ENCODE measurements around the gene KIAA0319L. TPM values are rescaled to one million over a fixed set of nuclear protein-coding genes. Genes with fewer than 3 reads are reported as not detected.
A peak's percentile ranks its signal among the peaks of the same experiment; 100 is the strongest.

The KIAA0319L gene
- total and polyA plus RNA-seq, 12 donors = 26.5 to 278 (median 76.8) TPM

- intact Hi-C loops (cut with DNase I) = loop anchor here in 1 of 2 donors (5.0 kb wide), 1 partner anchor 104 kb away; no protein-coding TSS in a partner anchor
- no peak for TF ChIP-seq CTCF (IDR thresholded peaks at IDR 0.05)
- no peak for TF ChIP-seq POLR2A (IDR thresholded peaks at IDR 0.05)
- Histone ChIP-seq H3K36me3 (replicated peaks in 1 of 2) (peaks cover 0 to 23% of the 10 kb centered on the region in 2 donors), H3K27ac (peak overlapping the region in 3 of 5 donors; percentile 94 to 99 (median 97)), H3K9me3 (replicated peaks in 1 of 3) (no peaks in the 10 kb centered on the region), H3K4me3 (peak overlapping the region in 1 of 4 donors; percentile 94), H3K27me3 (no peaks in the 10 kb centered on the region), H3K4me1 (replicated peaks in 1 of 2) (peaks cover 28 to 59% of the 10 kb centered on the region in 2 donors)
- WGBS, 4 donors = 48 to 56% (median 53%) methylated on average over 10 of the region's 10 CpGs
- DNase-seq = no peak
Measured at GRCh38 chr1:35555601-35556477, 1.4 kb downstream of the KIAA0319L start.

GRCh38 chr1:35555212-35555584 lies 2.0 kb downstream of the KIAA0319L start:
- TF ChIP-seq CTCF (IDR thresholded peaks at IDR 0.05) = no peak
- no peak for TF ChIP-seq POLR2A (IDR thresholded peaks at IDR 0.05)
- Histone ChIP-seq H3K27me3 (no peaks in the 10 kb centered on the region), H3K9me3 (replicated peaks in 1 of 3) (no peaks in the 10 kb centered on the region), H3K36me3 (replicated peaks in 1 of 2) (peaks cover 0 to 25% of the 10 kb centered on the region in 2 donors), H3K27ac (no peak overlapping the region), H3K4me3 (no peak overlapping the region), H3K4me1 (replicated peaks in 1 of 2) (peaks cover 28 to 54% of the 10 kb centered on the region in 2 donors)
- intact Hi-C loops (cut with DNase I) = loop anchor here in 1 of 2 donors (5.0 kb wide), 1 partner anchor 103 kb away; no protein-coding TSS in a partner anchor
- 68 to 77% (median 71%) methylated on average over 4 of the region's 4 CpGs for WGBS, 4 donors
- no peak for DNase-seq

GRCh38 chr1:35554266-35555211 lies 2.7 kb downstream of the KIAA0319L start:
- no peaks in the 10 kb centered on the region for H3K9me3 ChIP-seq (replicated peaks in 1 of 3)
- peak overlapping the region in 3 of 5 donors; percentile 3 to 43 (median 3) for H3K27ac ChIP-seq
- H3K4me3 ChIP-seq = no peak overlapping the region
- intact Hi-C loops (cut with DNase I) = loop anchor here in 1 of 2 donors (5.0 kb wide), 1 partner anchor 102 kb away; no protein-coding TSS in a partner anchor
- H3K27me3 ChIP-seq = no peaks in the 10 kb centered on the region
- peaks cover 28 to 54% of the 10 kb centered on the region in 2 donors for H3K4me1 ChIP-seq (replicated peaks in 1 of 2)
- peaks cover 0 to 29% of the 10 kb centered on the region in 2 donors for H3K36me3 ChIP-seq (replicated peaks in 1 of 2)
- 38 to 40% (median 39%) methylated on average over 7 of the region's 7 CpGs for WGBS, 4 donors
- DNase-seq = peak in 5 of 7 donors; percentile 33 to 81 (median 62)
- TF ChIP-seq POLR2A (IDR thresholded peaks at IDR 0.05) = no peak
- no peak for TF ChIP-seq CTCF (IDR thresholded peaks at IDR 0.05)
